Endothelial cell (in vitro differentiated cells): Measurements from ENCODE around the gene PLXNA1. TPM values are rescaled to one million over a fixed set of nuclear protein-coding genes. Genes with fewer than 3 reads are reported as not detected.

Source experiments
- DNase-seq: peaks from one replicate; pipeline ENCODE4 v3.0.0; 2021; ENCODE audit warnings: low spot score
- H3K27ac Mint-ChIP-seq: one replicate; pipeline ENCODE4 v1.8.0; 2021; ENCODE audit warnings: mixed read lengths, inconsistent platforms; ENCODE audit not compliant: unreplicated experiment
- H3K27me3 Mint-ChIP-seq: one replicate; pipeline ENCODE4 v1.8.0; 2021; ENCODE audit warnings: mild to moderate bottlenecking, moderate library complexity, mixed read lengths, inconsistent platforms; ENCODE audit not compliant: unreplicated experiment
- H3K36me3 Mint-ChIP-seq: one replicate; pipeline ENCODE4 v1.8.0; 2021; ENCODE audit warnings: mild to moderate bottlenecking, low read depth, mixed read lengths, inconsistent platforms; ENCODE audit not compliant: unreplicated experiment
- H3K4me1 Mint-ChIP-seq: one replicate; pipeline ENCODE4 v1.8.0; 2021; ENCODE audit warnings: mild to moderate bottlenecking, mixed read lengths, inconsistent platforms; ENCODE audit not compliant: unreplicated experiment
- H3K4me3 Mint-ChIP-seq: one replicate; pipeline ENCODE4 v1.8.0; 2021; ENCODE audit warnings: mild to moderate bottlenecking, mixed read lengths, inconsistent platforms; ENCODE audit not compliant: unreplicated experiment
- H3K9me3 Mint-ChIP-seq: one replicate; pipeline ENCODE4 v1.8.0; 2021; ENCODE audit warnings: mixed read lengths, inconsistent platforms; ENCODE audit not compliant: unreplicated experiment
- total RNA-seq: library from RNA; stranded (reverse); fragmentation: NEBNext Ultra II Directional; extraction: Animal tissue kit (Norgen Biotek cat#: 25700); gene quantifications from one replicate; pipeline ENCODE4 v1.2.1, GENCODE V29; 2021; ENCODE audit not compliant: unreplicated experiment
- TF ChIP-seq, protein P1 (sequence below): fragments of 200-600 bp; sonication (generic); IDR thresholded peaks from one replicate; pipeline ENCODE4 v1.5.0; 2021; ENCODE audit warnings: antibody characterized with exemption; ENCODE audit not compliant: unreplicated experiment

PLXNA1 gene
- total RNA-seq, 1 donor from 2014 or later = 31.8 TPM

DNA sequence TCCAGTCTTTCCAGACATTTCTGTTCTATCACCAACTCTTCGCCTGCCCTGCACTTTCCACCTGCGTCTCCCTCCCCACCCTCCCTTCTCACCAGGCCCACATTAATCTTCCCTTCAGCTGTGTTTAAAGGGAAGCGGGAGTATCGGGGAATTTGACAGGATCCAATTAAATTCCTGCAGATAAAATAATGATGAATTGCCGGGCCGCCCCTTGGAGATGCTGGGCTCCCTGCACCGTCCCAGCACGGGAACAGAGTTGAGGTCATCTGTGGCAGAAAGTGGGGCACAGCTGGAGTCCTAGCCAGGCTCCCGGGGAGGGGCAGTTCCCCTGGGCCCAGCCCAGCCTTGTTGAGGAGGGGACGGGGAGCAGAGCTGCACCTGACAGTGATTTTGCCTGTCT lies 30.3 kb downstream of the PLXNA1 start:
- TF ChIP-seq, protein P1, sequence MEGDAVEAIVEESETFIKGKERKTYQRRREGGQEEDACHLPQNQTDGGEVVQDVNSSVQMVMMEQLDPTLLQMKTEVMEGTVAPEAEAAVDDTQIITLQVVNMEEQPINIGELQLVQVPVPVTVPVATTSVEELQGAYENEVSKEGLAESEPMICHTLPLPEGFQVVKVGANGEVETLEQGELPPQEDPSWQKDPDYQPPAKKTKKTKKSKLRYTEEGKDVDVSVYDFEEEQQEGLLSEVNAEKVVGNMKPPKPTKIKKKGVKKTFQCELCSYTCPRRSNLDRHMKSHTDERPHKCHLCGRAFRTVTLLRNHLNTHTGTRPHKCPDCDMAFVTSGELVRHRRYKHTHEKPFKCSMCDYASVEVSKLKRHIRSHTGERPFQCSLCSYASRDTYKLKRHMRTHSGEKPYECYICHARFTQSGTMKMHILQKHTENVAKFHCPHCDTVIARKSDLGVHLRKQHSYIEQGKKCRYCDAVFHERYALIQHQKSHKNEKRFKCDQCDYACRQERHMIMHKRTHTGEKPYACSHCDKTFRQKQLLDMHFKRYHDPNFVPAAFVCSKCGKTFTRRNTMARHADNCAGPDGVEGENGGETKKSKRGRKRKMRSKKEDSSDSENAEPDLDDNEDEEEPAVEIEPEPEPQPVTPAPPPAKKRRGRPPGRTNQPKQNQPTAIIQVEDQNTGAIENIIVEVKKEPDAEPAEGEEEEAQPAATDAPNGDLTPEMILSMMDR = no peak
- Mint-ChIP-seq H3K4me3 (no peak overlapping the region), H3K9me3 (no peaks in the 10 kb centered on the region), H3K27ac (no peak overlapping the region), H3K27me3 (peaks cover 5% of the 10 kb centered on the region), H3K4me1 (no peaks in the 10 kb centered on the region), H3K36me3 (no peaks in the 10 kb centered on the region)
- DNase-seq = no peak

DNA sequence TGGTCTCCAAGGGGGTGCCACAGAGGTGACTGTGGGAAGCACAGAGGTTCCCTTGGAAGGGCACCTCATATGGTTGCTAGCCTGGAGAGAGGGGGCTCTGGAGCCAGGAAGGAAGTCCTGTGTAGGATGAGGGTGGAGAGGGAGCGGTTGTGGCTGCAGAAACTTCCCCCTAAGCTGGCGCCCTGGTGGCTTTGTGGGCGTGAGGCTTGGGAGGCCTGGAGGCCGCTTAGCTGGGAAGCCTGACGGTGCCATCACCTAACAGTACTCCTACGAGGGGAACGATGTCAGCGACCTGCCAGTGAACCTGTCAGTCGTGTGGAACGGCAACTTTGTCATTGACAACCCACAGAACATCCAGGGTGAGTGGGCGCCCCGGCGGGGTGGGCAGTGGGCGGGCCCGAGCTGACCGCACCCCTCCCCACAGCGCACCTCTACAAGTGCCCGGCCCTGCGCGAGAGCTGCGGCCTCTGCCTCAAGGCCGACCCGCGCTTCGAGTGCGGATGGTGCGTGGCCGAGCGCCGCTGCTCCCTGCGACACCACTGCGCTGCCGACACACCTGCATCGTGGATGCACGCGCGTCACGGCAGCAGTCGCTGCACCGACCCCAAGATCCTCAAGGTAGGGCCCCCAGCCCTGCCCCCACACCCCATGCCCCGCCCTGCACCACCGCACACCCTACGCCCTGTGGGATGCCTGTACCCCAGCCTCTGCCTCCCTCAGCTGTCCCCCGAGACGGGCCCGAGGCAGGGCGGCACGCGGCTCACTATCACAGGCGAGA lies 31.0 kb downstream of the PLXNA1 start:
- DNase-seq = no peak
- Mint-ChIP-seq H3K27ac (no peak overlapping the region), H3K4me3 (peak overlapping the region; percentile 79), H3K4me1 (no peaks in the 10 kb centered on the region), H3K36me3 (peaks cover 4% of the 10 kb centered on the region), H3K27me3 (peaks cover 5% of the 10 kb centered on the region), H3K9me3 (no peaks in the 10 kb centered on the region)
- TF ChIP-seq, protein P1 = no peak

DNA sequence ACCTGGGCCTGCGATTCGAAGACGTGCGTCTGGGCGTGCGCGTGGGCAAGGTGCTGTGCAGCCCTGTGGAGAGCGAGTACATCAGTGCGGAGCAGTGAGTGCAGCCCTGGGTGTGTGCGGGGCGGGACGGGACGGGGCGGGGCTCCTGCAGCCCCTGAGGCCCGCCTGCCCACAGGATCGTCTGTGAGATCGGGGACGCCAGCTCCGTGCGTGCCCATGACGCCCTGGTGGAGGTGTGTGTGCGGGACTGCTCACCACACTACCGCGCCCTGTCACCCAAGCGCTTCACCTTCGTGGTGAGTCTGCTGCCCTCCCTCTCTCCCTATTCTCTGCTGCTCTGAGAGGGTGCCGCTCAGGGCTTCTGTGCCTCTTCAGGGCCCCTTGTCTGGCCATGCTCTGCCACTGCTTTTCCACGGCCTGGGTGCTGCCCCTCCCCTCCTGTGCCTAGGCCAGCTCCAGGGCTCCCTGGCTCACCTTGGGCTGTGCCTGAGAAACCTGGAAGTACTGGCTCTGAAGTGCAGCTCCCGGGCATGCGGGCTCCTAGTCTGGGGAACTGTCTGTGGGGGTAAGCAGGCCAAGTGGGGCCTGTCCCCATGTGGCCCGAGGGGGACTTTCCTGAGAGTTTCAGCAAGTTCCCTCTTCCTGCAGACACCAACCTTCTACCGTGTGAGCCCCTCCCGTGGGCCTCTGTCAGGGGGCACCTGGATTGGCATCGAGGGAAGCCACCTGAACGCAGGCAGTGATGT lies 31.8 kb downstream of the PLXNA1 start:
- TF ChIP-seq, protein P1 = no peak
- Mint-ChIP-seq H3K9me3 (no peaks in the 10 kb centered on the region), H3K4me3 (no peak overlapping the region), H3K36me3 (peaks cover 5% of the 10 kb centered on the region), H3K4me1 (no peaks in the 10 kb centered on the region), H3K27me3 (peaks cover 5% of the 10 kb centered on the region), H3K27ac (no peak overlapping the region)
- DNase-seq = no peak

DNA sequence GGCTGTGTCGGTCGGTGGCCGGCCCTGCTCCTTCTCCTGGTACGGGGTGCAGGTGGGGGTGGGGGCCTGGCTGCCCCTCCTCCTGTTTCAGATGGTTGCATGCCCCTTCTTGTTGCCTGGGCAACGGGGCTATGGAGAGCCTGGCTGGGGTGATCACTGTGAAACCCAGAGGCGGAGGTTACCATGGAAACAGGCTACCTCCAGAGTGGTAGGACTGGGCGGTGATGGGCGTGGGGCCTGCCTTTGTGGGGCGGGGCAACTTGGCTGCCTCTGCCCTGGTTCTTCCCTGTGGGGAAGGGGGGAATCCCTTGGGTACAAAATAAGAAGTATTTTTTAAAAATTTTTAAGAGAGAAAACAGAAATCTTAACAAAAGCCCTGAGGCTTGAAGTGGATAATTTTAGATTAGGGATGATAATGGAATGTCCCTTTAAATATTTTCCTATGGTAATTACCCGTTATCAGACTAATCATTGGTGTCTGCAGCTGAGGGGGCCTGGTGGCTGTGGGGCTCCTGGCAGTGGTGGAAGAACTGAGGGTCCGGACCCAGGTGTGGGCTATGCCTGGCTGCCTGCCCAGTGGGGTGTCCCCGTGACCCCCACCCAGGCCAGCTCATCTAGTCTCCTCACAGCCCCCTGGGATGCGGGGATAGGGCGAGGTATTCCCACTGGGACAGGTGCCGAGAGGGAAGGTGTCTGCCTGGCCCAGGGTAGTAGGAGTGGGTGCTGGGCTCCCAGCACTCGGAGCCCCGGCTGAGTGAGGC lies 32.5 kb downstream of the PLXNA1 start:
- no peaks in the 10 kb centered on the region for H3K4me1 Mint-ChIP-seq
- DNase-seq = no peak
- H3K36me3 Mint-ChIP-seq = peaks cover 9% of the 10 kb centered on the region
- no peak overlapping the region for H3K4me3 Mint-ChIP-seq
- TF ChIP-seq, protein P1 = no peak
- H3K27ac Mint-ChIP-seq = no peak overlapping the region
- no peaks in the 10 kb centered on the region for H3K9me3 Mint-ChIP-seq
- peaks cover 5% of the 10 kb centered on the region for H3K27me3 Mint-ChIP-seq
